HL-60/S4 (cell line): Measurements from ENCODE around the gene KMT2D.

Source experiments
- in situ Hi-C: fragments of 300-500 bp; cut with MboI; formaldehyde crosslinking; loops from 2 replicates; pipeline ENCODE4 v1.14.3; 2022; ENCODE audit warnings: low sequenced_read_pairs

Gene KMT2D, protein sequence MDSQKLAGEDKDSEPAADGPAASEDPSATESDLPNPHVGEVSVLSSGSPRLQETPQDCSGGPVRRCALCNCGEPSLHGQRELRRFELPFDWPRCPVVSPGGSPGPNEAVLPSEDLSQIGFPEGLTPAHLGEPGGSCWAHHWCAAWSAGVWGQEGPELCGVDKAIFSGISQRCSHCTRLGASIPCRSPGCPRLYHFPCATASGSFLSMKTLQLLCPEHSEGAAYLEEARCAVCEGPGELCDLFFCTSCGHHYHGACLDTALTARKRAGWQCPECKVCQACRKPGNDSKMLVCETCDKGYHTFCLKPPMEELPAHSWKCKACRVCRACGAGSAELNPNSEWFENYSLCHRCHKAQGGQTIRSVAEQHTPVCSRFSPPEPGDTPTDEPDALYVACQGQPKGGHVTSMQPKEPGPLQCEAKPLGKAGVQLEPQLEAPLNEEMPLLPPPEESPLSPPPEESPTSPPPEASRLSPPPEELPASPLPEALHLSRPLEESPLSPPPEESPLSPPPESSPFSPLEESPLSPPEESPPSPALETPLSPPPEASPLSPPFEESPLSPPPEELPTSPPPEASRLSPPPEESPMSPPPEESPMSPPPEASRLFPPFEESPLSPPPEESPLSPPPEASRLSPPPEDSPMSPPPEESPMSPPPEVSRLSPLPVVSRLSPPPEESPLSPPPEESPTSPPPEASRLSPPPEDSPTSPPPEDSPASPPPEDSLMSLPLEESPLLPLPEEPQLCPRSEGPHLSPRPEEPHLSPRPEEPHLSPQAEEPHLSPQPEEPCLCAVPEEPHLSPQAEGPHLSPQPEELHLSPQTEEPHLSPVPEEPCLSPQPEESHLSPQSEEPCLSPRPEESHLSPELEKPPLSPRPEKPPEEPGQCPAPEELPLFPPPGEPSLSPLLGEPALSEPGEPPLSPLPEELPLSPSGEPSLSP (N-terminal part only)

DNA sequence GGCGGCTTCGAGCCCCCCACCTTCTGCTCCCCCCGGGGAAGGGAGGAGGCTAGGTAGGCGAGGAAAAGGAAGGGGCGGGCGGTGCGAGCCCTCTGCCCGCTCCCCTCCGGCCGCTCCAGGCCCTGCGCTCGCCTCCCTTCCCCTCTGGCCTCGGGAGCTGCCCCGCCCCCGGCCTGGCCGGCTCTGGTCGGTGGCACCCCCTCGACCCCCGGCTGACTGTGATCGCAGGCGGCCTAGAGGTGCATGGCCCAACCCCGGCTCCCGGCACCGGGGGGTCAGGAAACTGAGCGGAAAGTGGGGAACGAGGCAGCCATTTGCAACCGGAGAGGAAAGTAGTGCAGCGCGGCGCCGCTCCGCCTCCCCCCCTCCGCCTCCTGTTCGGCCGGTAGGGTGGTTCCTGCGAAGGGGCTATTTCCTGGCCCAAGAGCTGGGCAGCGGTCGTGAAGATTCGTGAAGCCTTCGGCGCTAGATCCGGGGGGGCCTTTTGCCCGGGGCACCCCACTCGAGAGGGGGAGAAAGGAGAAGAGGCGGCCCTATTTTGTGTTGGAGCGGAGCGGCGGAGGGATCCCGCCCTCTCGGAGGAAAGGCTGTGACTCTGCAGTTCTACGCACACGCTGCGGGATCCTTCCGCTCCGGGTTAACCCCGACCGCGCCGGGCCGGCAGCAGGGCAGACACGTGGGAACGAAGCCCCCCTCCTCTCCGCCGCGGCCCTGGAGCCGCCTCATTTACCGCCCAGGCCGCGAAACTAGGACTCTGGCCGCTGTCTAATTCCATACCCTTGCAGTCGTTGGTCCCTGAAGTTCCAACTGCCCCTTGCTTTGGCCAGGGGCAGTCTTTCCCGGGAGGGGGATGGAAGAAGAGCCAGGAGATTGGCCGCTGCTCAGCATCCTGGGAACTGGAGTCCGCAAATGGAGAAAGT is at the start of gene KMT2D:
Gene KMT2D, minus strand, starts transcription at position 558 of the 920 bp plus-strand sequence. CDS start 5,470 bp downstream, outside the sequence.
- in situ Hi-C loops: loop anchor here (10.0 kb wide), 1 partner anchor 174 kb away; no protein-coding TSS in a partner anchor

- in situ Hi-C loops: no loop called here
These were observed 49.3 kb upstream of the KMT2D start for GRCh38 chr12:49109641-49110463.

GRCh38 chr12:49108958-49109404 is 48.4 kb upstream of the KMT2D start:
- in situ Hi-C loops: no loop called here

DNA sequence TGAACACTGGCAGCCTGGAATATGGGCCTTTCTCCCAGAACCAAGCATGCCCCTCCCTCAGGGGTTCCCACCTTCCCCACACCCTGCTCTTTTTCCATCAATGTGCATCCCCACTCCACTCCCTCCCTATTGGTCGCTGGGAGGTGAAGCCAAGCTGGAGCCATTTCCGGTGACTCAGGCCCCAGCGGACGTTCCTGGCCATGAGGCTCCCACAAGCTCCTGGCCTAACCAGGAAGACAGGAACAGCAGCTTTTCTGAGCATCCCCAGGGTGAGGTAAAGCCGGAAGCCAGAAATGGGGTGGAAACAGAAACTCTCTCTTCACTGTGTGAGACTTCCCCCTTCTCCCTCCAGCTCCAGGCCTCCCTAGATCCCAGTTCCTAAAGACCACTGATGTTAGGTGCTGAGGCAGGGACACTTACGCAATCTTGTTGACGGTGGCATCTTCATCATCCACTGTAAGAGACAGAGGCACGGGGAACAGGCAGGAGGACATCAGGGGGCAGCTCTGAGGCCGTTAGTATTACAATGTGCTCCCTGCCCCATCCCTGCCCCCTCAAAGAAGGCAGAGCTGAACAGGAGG is 45.0 kb upstream of the KMT2D start:
- in situ Hi-C loops: no loop called here

DNA sequence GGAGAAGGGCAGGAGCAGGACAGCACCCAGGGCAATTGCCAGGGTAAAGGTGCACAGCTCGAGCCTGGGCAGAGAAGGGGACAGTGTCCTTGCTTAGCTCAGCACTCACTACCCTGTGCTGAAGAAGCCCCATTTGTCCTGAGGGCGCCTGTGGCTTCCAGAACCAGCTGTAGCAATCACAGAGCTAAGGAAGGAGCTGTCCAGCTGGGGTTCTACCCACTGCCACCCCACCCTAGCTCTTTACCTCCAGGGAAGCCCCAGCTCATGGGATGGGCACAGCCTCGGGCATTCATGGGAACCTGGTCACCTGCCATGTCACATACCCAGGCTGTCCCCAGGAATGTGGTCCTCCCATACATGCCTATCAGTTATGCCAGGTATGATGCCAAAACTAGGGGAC is 44.2 kb upstream of the KMT2D start:
- in situ Hi-C loops: no loop called here

- in situ Hi-C loops: no loop called here
These were observed 39.8 kb upstream of the KMT2D start for GRCh38 chr12:49100380-49100779.

- in situ Hi-C loops: no loop called here
These were observed 38.1 kb upstream of the KMT2D start for GRCh38 chr12:49098703-49099102.

DNA sequence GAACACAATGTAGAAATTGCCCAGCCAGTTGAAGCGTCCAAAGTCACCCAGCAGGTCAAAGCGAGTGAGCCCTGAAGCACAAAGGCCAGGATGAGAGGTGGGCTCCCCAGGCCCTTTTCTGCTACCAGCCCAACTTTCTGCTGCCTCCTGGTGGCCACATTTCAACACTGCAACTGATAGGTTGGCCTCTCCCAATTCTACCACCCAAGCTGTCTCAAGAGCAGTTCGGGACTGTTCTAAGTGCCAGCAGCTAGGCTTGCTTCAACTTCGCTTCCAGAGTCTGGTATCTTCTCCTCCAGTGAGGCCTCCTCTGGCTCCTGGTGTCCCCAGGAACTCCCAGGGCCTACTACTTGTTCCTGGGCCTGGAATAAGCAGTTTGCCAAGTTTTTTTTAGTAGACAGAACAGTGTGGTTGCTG is 37.4 kb upstream of the KMT2D start:
- in situ Hi-C loops: no loop called here

- in situ Hi-C loops: no loop called here
These were observed 36.8 kb upstream of the KMT2D start for GRCh38 chr12:49097381-49097780.

- in situ Hi-C loops: no loop called here
These were observed 34.4 kb upstream of the KMT2D start for GRCh38 chr12:49094975-49095365.

- in situ Hi-C loops: no loop called here
These were observed 33.8 kb upstream of the KMT2D start, which contains the start of gene DHH for GRCh38 chr12:49094160-49094974. DHH (minus strand) TSS chr12:49094801; CDS start chr12:49094512, 289 bp downstream.

DNA sequence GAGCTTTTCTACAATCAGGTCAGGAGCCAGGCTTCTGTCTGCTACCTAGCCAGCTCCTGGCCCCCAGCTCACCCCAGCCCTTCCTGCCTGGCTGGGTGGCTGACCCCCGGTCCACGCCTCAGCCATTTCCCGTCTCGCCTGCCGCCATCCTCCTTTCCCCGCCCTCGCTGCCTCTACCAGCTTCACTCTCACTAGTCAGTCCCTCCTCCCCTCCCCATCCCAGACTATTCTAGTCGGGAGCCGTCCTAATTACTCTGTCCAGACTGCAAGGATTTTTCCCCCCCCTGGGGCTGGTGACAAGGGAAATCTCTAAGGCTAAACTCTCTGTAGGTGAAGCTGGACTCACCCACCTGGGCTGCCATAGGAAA is 33.2 kb upstream of the KMT2D start:
- in situ Hi-C loops: no loop called here

GRCh38 chr12:49092816-49093406 is 32.3 kb upstream of the KMT2D start:
- in situ Hi-C loops: no loop called here

- in situ Hi-C loops: no loop called here
These were observed 31.7 kb upstream of the KMT2D start for GRCh38 chr12:49092086-49092815.

DNA sequence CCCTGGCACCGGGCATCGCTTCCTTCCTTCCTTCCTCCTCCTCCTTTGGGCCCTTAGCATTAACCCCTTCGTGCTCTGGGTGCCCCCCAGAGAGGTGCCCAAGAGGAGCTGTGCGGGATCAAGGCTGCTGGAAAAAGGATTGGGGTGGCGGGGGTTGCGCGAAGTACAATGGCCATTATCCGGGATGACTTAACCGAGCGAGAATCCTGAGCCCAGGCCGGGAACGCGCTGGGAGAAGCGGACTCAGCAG is 31.2 kb upstream of the KMT2D start:
- in situ Hi-C loops: no loop called here

DNA sequence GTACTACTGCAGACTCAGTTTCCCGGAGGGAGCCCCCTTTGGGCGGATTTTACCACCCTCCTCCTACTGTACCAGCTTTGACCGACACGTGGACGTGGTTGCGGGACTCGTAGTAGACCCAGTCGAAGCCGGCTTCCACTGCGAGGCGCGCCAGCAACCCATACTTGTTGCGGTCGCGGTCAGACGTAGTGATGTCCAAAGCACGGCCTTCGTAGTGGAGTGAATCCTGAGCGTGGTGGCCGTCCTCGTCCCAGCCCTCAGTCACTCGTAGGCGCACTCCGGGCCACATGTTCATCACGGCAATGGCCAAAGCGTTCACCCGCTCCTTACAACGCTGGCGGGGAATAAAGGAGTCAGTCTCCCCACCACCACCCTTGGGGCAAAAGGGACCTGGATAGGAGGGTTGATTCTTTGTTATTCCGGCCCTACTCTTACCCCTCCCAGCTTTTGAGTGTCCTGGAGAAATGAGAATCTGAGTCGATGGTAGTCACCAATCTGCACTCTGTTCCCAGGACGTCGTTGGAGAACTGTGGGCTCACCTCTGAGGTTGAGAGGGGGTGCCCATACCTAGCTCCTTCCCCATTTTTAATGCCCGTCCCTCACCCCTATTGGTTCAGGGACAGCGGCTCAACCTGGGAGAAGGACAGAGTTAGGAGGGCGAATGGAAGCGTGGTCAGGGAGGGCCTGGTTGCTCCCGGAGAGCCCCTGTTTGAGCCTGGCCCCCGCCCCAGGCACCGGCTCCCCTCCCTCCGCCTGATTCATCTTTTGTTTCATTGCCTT is 30.7 kb upstream of the KMT2D start:
- in situ Hi-C loops: no loop called here
